ENCODE data around the gene MYORG.

The MYORG gene

GRCh38 chr9:34376596-34377403, at the start of gene MYORG:
Gene MYORG (minus strand): TSS chr9:34376898. CDS start chr9:34372943, 3,955 bp downstream.
- DNase-seq (ENCODE audit: low read depth), result peak; percentile 28
- peak within 1 kb of the TSS; percentile 70 for H3K4me3 ChIP-seq (ENCODE audit: low read depth, low read length)

GRCh38 chr9:34419716-34420504, 43.2 kb upstream of the MYORG start:
- no peak for DNase-seq (ENCODE audit: low read depth)
- no peak overlapping the region for H3K4me3 ChIP-seq (ENCODE audit: low read depth, low read length)

GRCh38 chr9:34417734-34418133, 41.0 kb upstream of the MYORG start:
- no peak for DNase-seq (ENCODE audit: low read depth)
- no peak overlapping the region for H3K4me3 ChIP-seq (ENCODE audit: low read depth, low read length)

- DNase-seq (ENCODE audit: low read depth), result no peak
- H3K4me3 ChIP-seq (ENCODE audit: low read depth, low read length), result no peak overlapping the region
These were observed 36.6 kb upstream of the MYORG start for GRCh38 chr9:34413231-34413852.

- DNase-seq (ENCODE audit: low read depth), result no peak
- H3K4me3 ChIP-seq (ENCODE audit: low read depth, low read length), result no peak overlapping the region
These were observed 35.6 kb upstream of the MYORG start for GRCh38 chr9:34412336-34412735.

- no peak overlapping the region for H3K4me3 ChIP-seq (ENCODE audit: low read depth, low read length)
- DNase-seq (ENCODE audit: low read depth), result no peak
These were observed 32.5 kb upstream of the MYORG start for GRCh38 chr9:34409154-34409553.

GRCh38 chr9:34408173-34408572, 31.5 kb upstream of the MYORG start:
- DNase-seq (ENCODE audit: low read depth), result no peak
- no peak overlapping the region for H3K4me3 ChIP-seq (ENCODE audit: low read depth, low read length)

GRCh38 chr9:34406219-34406618, 29.5 kb upstream of the MYORG start:
- DNase-seq (ENCODE audit: low read depth), result no peak
- H3K4me3 ChIP-seq (ENCODE audit: low read depth, low read length), result no peak overlapping the region

- no peak for DNase-seq (ENCODE audit: low read depth)
- H3K4me3 ChIP-seq (ENCODE audit: low read depth, low read length), result no peak overlapping the region
These were observed 29.0 kb upstream of the MYORG start for GRCh38 chr9:34405719-34406118.

- H3K4me3 ChIP-seq (ENCODE audit: low read depth, low read length), result no peak overlapping the region
- DNase-seq (ENCODE audit: low read depth), result no peak
These were observed 27.1 kb upstream of the MYORG start for GRCh38 chr9:34403554-34404380.

- no peak overlapping the region for H3K4me3 ChIP-seq (ENCODE audit: low read depth, low read length)
- DNase-seq (ENCODE audit: low read depth), result no peak
These were observed 24.2 kb upstream of the MYORG start for GRCh38 chr9:34400686-34401602.

- H3K4me3 ChIP-seq (ENCODE audit: low read depth, low read length), result no peak overlapping the region
- no peak for DNase-seq (ENCODE audit: low read depth)
These were observed 23.6 kb upstream of the MYORG start for GRCh38 chr9:34400275-34400674.

GRCh38 chr9:34399729-34400128, 23.0 kb upstream of the MYORG start:
- no peak for DNase-seq (ENCODE audit: low read depth)
- no peak overlapping the region for H3K4me3 ChIP-seq (ENCODE audit: low read depth, low read length)

- no peak overlapping the region for H3K4me3 ChIP-seq (ENCODE audit: low read depth, low read length)
- no peak for DNase-seq (ENCODE audit: low read depth)
These were observed 22.2 kb upstream of the MYORG start for GRCh38 chr9:34398875-34399274.

GRCh38 chr9:34396276-34397214, 19.8 kb upstream of the MYORG start:
- no peak for DNase-seq (ENCODE audit: low read depth)
- no peak overlapping the region for H3K4me3 ChIP-seq (ENCODE audit: low read depth, low read length)

- no peak overlapping the region for H3K4me3 ChIP-seq (ENCODE audit: low read depth, low read length)
These were observed 15.8 kb upstream of the MYORG start for GRCh38 chr9:34392511-34392910.

GRCh38 chr9:34387239-34387638, 10.5 kb upstream of the MYORG start:
- H3K4me3 ChIP-seq (ENCODE audit: low read depth, low read length), result no peak overlapping the region
- no peak for DNase-seq (ENCODE audit: low read depth)

More at GRCh38 chr9:34392511-34392910, 15.8 kb upstream of the MYORG start:
- DNase-seq (ENCODE audit: low read depth), result no peak

Measured in skeletal muscle cell (primary cell).